ENCODE measurements around the gene NALCN. TPM values are rescaled to one million over a fixed set of nuclear protein-coding genes. Genes with fewer than 3 reads are reported as not detected.

Gene NALCN
- total RNA-seq, 1 experiment from 2014 or later = 0.52 TPM

GRCh38 chr13:101205408-101205807, 210.9 kb downstream of the NALCN start:
- no peak overlapping the region for H3K27ac ChIP-seq (ENCODE audit: low read depth, low read length, poor library complexity, severe bottlenecking)
- no peaks in the 10 kb centered on the region for H3K36me3 ChIP-seq (ENCODE audit: insufficient read depth, low read length, poor library complexity, severe bottlenecking)
- no peaks in the 10 kb centered on the region for H3K4me1 ChIP-seq (ENCODE audit: insufficient read depth, low read length, poor library complexity, severe bottlenecking)
- DNase-seq (ENCODE audit: low spot score) = no peak
- no TSS peak for BruUV-seq (replicated peaks)
- no peaks in the 10 kb centered on the region for H3K9me3 ChIP-seq (ENCODE audit: low read depth, low read length, poor library complexity, severe bottlenecking)
- POLR2A ChIA-PET (ENCODE audit: low non-redundant PET) = no interaction called here
- intact Hi-C loops (cut with micrococcal nuclease; ENCODE audit: unreplicated experiment) = no loop called here
- H3K4me3 ChIP-seq (ENCODE audit: low read depth, low read length, poor library complexity, severe bottlenecking) = no peak overlapping the region
- H3K27me3 ChIP-seq (replicated peaks; ENCODE audit: insufficient read depth, low read depth, low read length, poor library complexity) = no peaks in the 10 kb centered on the region
- CTCF ChIA-PET = no interaction called here
- TF ChIP-seq CTCF (conservative IDR thresholded peaks at IDR 0.05; ENCODE audit: low read depth, low read length) = no peak
- no peak for TF ChIP-seq EZH2 (IDR thresholded peaks at IDR 0.05; ENCODE audit: borderline replicate concordance, low read depth, low read length, poor library complexity, severe bottlenecking)

GRCh38 chr13:101204270-101205020, 211.9 kb downstream of the NALCN start:
- Histone ChIP-seq H3K27ac (ENCODE audit: low read depth, low read length, poor library complexity, severe bottlenecking) (no peak overlapping the region), H3K4me1 (ENCODE audit: insufficient read depth, low read length, poor library complexity, severe bottlenecking) (no peaks in the 10 kb centered on the region), H3K36me3 (ENCODE audit: insufficient read depth, low read length, poor library complexity, severe bottlenecking) (no peaks in the 10 kb centered on the region), H3K4me3 (ENCODE audit: low read depth, low read length, poor library complexity, severe bottlenecking) (no peak overlapping the region), H3K27me3 (replicated peaks; ENCODE audit: insufficient read depth, low read depth, low read length, poor library complexity) (no peaks in the 10 kb centered on the region), H3K9me3 (ENCODE audit: low read depth, low read length, poor library complexity, severe bottlenecking) (no peaks in the 10 kb centered on the region)
- no TSS peak for BruUV-seq (replicated peaks)
- ChIA-PET CTCF (no interaction called here), POLR2A (ENCODE audit: low non-redundant PET) (no interaction called here)
- intact Hi-C loops (cut with micrococcal nuclease; ENCODE audit: unreplicated experiment) = no loop called here
- no peak for DNase-seq (ENCODE audit: low spot score)
- TF ChIP-seq CTCF (conservative IDR thresholded peaks at IDR 0.05; ENCODE audit: low read depth, low read length) = no peak
- TF ChIP-seq EZH2 (IDR thresholded peaks at IDR 0.05; ENCODE audit: borderline replicate concordance, low read depth, low read length, poor library complexity, severe bottlenecking) = no peak

- POLR2A ChIA-PET (ENCODE audit: low non-redundant PET) = no interaction called here
Observed at GRCh38 chr13:101202590-101202989, 213.7 kb downstream of the NALCN start.

More at GRCh38 chr13:101202590-101202989, 213.7 kb downstream of the NALCN start:
- H3K27ac ChIP-seq (ENCODE audit: low read depth, low read length, poor library complexity, severe bottlenecking) = no peak overlapping the region
- no peaks in the 10 kb centered on the region for H3K4me1 ChIP-seq (ENCODE audit: insufficient read depth, low read length, poor library complexity, severe bottlenecking)
- no peaks in the 10 kb centered on the region for H3K27me3 ChIP-seq (replicated peaks; ENCODE audit: insufficient read depth, low read depth, low read length, poor library complexity)
- H3K9me3 ChIP-seq (ENCODE audit: low read depth, low read length, poor library complexity, severe bottlenecking) = no peaks in the 10 kb centered on the region
- intact Hi-C loops (cut with micrococcal nuclease; ENCODE audit: unreplicated experiment) = no loop called here
- no peaks in the 10 kb centered on the region for H3K36me3 ChIP-seq (ENCODE audit: insufficient read depth, low read length, poor library complexity, severe bottlenecking)
- no peak overlapping the region for H3K4me3 ChIP-seq (ENCODE audit: low read depth, low read length, poor library complexity, severe bottlenecking)
- no peak for DNase-seq (ENCODE audit: low spot score)
- no peak for TF ChIP-seq CTCF (conservative IDR thresholded peaks at IDR 0.05; ENCODE audit: low read depth, low read length)
- TF ChIP-seq EZH2 (IDR thresholded peaks at IDR 0.05; ENCODE audit: borderline replicate concordance, low read depth, low read length, poor library complexity, severe bottlenecking) = no peak
- no TSS peak for BruUV-seq (replicated peaks)
- CTCF ChIA-PET = no interaction called here
